ENCODE measurements around the gene ANKFN1.

- TF ChIP-seq CTCF (IDR thresholded peaks at IDR 0.05; ENCODE audit: insufficient read depth, low read length, poor library complexity, severe bottlenecking): no peak
- TF ChIP-seq EZH2phosphoT487 (conservative IDR thresholded peaks at IDR 0.05; ENCODE audit: low read length): no peak
Measured at GRCh38 chr17:56178203-56178602, 24.9 kb downstream of the ANKFN1 start.

Measured in SU-DHL-6 (cell line).